A673 (cell line): ENCODE measurements around the gene FUZ.

ENCODE experiments used
- EZH2 ChIP-seq: fragments of 200-600 bp; sonication (generic); IDR thresholded peaks from 2 replicates; pipeline ENCODE4 v1.6.1; 2017; ENCODE audit warnings: borderline replicate concordance, low read depth, mild to moderate bottlenecking, mixed read lengths, antibody characterized with exemption, low read length; ENCODE audit not compliant: poor library complexity, severe bottlenecking
- TF ChIP-seq, protein P1 (sequence below): fragments of 300-800, 200-600 bp; sonication (generic); conservative IDR thresholded peaks from 2 replicates; pipeline ENCODE4 v1.5.1; 2017; ENCODE audit warnings: low read depth, mild to moderate bottlenecking, antibody characterized with exemption, low read length, moderate library complexity, mixed read lengths

DNA sequence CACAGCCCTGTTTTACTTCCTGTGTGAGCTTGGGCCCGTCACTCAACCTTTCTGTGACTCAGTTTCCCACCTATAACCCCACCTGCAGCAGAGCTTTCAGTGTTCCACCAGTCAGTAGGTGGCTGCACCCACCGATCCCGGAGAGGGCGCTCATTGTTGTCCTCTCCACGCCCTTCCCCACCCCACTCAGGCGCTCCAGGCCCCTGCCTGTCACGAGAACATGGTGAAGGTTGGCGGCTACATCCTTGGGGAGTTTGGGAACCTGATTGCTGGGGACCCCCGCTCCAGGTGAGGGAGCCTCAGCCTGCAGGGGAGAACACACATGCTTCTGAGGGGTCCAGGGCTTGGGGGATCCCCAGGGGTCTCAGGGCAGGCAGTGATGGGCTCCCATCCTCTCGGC lies 12.3 kb downstream of the FUZ start:
- TF ChIP-seq, protein P1, sequence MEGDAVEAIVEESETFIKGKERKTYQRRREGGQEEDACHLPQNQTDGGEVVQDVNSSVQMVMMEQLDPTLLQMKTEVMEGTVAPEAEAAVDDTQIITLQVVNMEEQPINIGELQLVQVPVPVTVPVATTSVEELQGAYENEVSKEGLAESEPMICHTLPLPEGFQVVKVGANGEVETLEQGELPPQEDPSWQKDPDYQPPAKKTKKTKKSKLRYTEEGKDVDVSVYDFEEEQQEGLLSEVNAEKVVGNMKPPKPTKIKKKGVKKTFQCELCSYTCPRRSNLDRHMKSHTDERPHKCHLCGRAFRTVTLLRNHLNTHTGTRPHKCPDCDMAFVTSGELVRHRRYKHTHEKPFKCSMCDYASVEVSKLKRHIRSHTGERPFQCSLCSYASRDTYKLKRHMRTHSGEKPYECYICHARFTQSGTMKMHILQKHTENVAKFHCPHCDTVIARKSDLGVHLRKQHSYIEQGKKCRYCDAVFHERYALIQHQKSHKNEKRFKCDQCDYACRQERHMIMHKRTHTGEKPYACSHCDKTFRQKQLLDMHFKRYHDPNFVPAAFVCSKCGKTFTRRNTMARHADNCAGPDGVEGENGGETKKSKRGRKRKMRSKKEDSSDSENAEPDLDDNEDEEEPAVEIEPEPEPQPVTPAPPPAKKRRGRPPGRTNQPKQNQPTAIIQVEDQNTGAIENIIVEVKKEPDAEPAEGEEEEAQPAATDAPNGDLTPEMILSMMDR: no peak
- no peak for TF ChIP-seq EZH2
